Glutamatergic neuron (in vitro differentiated cells): ENCODE data around the gene FGFR4. TPM values are rescaled to one million over a fixed set of nuclear protein-coding genes. Genes with fewer than 3 reads are reported as not detected.

ENCODE experiments used
- DNase-seq: peaks from one replicate; pipeline ENCODE4 v3.0.0; 2022
- H3K27ac Mint-ChIP-seq: one replicate; pipeline ENCODE4 v1.8.0; 2020; ENCODE audit warnings: mild to moderate bottlenecking, mixed read lengths, inconsistent platforms; ENCODE audit not compliant: unreplicated experiment
- H3K27me3 Mint-ChIP-seq: one replicate; pipeline ENCODE4 v1.8.0; 2020; ENCODE audit warnings: mild to moderate bottlenecking, moderate library complexity, mixed read lengths, inconsistent platforms; ENCODE audit not compliant: unreplicated experiment
- H3K36me3 Mint-ChIP-seq: one replicate; pipeline ENCODE4 v1.8.0; 2020; ENCODE audit warnings: mild to moderate bottlenecking, mixed read lengths, inconsistent platforms; ENCODE audit not compliant: unreplicated experiment
- H3K4me1 Mint-ChIP-seq: one replicate; pipeline ENCODE4 v1.8.0; 2020; ENCODE audit warnings: mild to moderate bottlenecking, low read depth, mixed read lengths, inconsistent platforms; ENCODE audit not compliant: unreplicated experiment
- H3K4me3 Mint-ChIP-seq: one replicate; pipeline ENCODE4 v1.8.0; 2020; ENCODE audit warnings: mild to moderate bottlenecking, mixed read lengths, inconsistent platforms; ENCODE audit not compliant: unreplicated experiment
- H3K9me3 Mint-ChIP-seq: one replicate; pipeline ENCODE4 v1.8.0; 2020; ENCODE audit warnings: mild to moderate bottlenecking, moderate library complexity, mixed read lengths, inconsistent platforms; ENCODE audit not compliant: unreplicated experiment
- total RNA-seq: library from RNA; stranded (reverse); fragmentation: NEBNext Ultra II Directional; extraction: Animal tissue kit (Norgen Biotek cat#: 25700); gene quantifications from one replicate; pipeline ENCODE4 v1.2.1, GENCODE V29; 2021; ENCODE audit not compliant: unreplicated experiment
- TF ChIP-seq, protein P1 (sequence below): fragments of 200-600 bp; sonication (generic); IDR thresholded peaks from one replicate; pipeline ENCODE4 v1.5.0; 2021; ENCODE audit not compliant: partially characterized antibody, unreplicated experiment

The FGFR4 gene
- total RNA-seq, 1 donor from 2014 or later: 5.2 TPM

DNA sequence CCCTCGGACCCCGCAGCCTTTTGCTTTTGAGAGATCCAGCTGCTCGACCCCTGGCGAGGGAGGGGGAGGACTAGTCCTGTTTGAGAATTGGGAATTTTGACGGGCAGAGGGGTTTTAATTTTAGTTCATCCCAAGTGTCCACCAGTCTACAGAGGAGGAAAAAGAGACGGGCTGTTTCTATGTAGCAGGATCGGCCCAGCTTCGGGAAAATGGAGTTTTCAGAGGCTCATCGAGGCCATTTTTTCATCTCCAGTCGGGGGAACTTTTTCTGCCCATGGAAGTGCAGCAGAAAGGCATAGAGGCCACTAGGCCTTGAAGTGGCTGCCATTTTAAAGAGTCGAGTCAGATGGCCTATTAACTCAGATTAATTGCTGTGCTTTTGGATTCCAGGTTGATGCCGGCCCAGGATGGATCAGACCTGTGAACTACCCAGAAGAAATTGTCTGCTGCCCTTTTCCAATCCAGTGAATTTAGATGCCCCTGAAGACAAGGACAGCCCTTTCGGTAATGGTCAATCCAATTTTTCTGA, 48.0 kb downstream of the FGFR4 start:
- H3K36me3 Mint-ChIP-seq: no peaks in the 10 kb centered on the region
- peaks cover 22% of the 10 kb centered on the region for H3K4me1 Mint-ChIP-seq
- DNase-seq: no peak
- peaks cover 5% of the 10 kb centered on the region for H3K9me3 Mint-ChIP-seq
- peak overlapping the region; percentile 96 for H3K27ac Mint-ChIP-seq
- H3K27me3 Mint-ChIP-seq: peaks cover 7% of the 10 kb centered on the region
- H3K4me3 Mint-ChIP-seq: peak overlapping the region; percentile 92
- TF ChIP-seq, protein P1, sequence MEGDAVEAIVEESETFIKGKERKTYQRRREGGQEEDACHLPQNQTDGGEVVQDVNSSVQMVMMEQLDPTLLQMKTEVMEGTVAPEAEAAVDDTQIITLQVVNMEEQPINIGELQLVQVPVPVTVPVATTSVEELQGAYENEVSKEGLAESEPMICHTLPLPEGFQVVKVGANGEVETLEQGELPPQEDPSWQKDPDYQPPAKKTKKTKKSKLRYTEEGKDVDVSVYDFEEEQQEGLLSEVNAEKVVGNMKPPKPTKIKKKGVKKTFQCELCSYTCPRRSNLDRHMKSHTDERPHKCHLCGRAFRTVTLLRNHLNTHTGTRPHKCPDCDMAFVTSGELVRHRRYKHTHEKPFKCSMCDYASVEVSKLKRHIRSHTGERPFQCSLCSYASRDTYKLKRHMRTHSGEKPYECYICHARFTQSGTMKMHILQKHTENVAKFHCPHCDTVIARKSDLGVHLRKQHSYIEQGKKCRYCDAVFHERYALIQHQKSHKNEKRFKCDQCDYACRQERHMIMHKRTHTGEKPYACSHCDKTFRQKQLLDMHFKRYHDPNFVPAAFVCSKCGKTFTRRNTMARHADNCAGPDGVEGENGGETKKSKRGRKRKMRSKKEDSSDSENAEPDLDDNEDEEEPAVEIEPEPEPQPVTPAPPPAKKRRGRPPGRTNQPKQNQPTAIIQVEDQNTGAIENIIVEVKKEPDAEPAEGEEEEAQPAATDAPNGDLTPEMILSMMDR: no peak

DNA sequence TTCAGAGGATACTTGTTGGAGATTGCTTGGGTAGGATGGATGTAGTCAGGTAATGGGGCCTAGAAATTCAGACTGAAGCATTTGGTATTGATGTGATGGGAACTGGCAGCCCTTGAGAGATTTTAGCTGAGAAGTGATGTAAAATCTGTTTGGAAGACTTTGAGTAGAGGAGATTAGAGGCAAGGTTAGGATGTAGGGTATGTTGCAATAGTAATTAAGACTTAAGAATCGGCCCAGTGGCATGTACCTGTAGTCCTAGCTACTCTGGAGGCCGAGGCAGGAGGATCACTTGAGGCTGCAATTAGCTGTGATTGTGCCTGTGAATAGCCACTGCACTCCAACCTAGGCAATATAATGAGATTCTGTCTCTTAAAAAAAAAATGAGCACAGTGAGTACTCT, 53.6 kb downstream of the FGFR4 start:
- Mint-ChIP-seq H3K27ac (peak overlapping the region; percentile 6), H3K27me3 (peaks cover 2% of the 10 kb centered on the region), H3K4me3 (no peak overlapping the region), H3K36me3 (no peaks in the 10 kb centered on the region), H3K4me1 (peaks cover 17% of the 10 kb centered on the region), H3K9me3 (peaks cover 3% of the 10 kb centered on the region)
- TF ChIP-seq, protein P1: no peak
- no peak for DNase-seq

DNA sequence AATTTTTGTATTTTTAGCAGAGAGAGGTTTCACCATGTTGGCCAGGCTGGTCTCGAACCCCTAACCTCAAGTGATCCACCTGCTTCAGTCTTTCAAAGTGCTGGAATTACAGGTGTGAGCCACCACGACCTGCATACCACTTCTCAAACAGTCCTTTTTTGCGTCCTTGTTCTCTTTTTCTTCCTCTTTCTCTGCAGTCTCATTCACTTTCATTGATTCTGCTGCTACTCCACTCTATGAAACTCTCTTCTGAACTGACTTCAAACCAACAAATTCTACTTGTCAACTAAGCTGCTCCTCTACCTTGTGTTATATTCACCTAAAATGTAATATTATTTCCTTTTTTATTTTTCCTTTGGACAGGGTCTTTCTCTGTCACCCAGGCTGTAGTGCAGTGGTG, 54.8 kb downstream of the FGFR4 start:
- peaks cover 2% of the 10 kb centered on the region for H3K27me3 Mint-ChIP-seq
- H3K36me3 Mint-ChIP-seq: no peaks in the 10 kb centered on the region
- H3K9me3 Mint-ChIP-seq: peaks cover 3% of the 10 kb centered on the region
- H3K4me3 Mint-ChIP-seq: peak overlapping the region; percentile 22
- peaks cover 13% of the 10 kb centered on the region for H3K4me1 Mint-ChIP-seq
- TF ChIP-seq, protein P1: no peak
- H3K27ac Mint-ChIP-seq: no peak overlapping the region
- no peak for DNase-seq

DNA sequence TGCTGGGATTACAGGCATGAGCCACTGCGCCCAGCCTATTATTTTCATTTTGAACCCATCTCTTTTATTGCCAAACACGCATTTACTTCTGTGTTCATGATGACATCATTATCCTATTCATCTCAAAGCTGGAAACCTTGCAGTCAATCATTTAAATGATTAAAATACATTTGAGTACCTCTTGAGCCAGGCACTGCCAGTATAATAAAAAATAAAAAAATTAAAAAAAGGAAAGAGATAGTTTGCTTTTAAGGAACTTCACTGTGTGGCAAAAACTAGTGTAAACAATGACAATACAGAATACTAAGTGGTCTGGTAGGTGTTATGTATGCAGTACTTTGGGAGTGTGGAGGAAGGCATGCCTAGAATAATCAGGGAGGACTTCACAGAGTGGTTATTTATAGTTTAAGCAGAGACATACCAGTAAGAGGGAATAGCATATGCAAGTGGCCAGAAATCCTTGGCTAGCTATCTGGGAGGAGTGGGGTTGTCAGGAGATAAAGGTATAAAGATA, 55.4 kb downstream of the FGFR4 start:
- peaks cover 3% of the 10 kb centered on the region for H3K9me3 Mint-ChIP-seq
- H3K36me3 Mint-ChIP-seq: no peaks in the 10 kb centered on the region
- H3K27me3 Mint-ChIP-seq: peaks cover 2% of the 10 kb centered on the region
- H3K27ac Mint-ChIP-seq: no peak overlapping the region
- no peak for DNase-seq
- H3K4me3 Mint-ChIP-seq: no peak overlapping the region
- peaks cover 9% of the 10 kb centered on the region for H3K4me1 Mint-ChIP-seq
- TF ChIP-seq, protein P1: no peak

DNA sequence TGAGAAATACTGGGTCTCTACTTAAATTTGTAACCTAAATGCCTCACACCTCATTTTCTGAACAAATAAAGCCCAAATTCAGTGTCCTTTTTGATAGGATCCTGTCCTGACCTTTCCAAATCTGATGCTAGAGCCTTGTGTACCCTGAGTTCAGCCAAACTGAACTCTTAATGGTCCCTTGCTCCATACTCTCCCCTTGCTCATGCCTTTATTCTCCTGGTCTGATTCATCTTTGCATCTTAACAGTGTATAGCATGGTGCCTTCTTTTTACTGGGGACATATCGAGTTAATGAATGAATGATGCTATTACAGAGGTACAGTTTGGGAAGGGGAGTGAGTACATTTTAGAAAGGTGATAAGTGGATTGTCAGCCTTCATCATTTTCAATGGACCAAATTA, 56.1 kb downstream of the FGFR4 start:
- H3K27ac Mint-ChIP-seq: no peak overlapping the region
- TF ChIP-seq, protein P1: no peak
- no peak for DNase-seq

More for the DNA sequence above, 56.1 kb downstream of the FGFR4 start:
- Mint-ChIP-seq H3K4me1 (peaks cover 6% of the 10 kb centered on the region), H3K4me3 (no peak overlapping the region), H3K9me3 (peaks cover 3% of the 10 kb centered on the region), H3K36me3 (no peaks in the 10 kb centered on the region), H3K27me3 (peaks cover 4% of the 10 kb centered on the region)
